ENCODE data around the gene SLC4A1AP. TPM values are rescaled to one million over a fixed set of nuclear protein-coding genes. Genes with fewer than 3 reads are reported as not detected.
"Not testable (repeated sequence)": the region's sequence is repeated elsewhere in the genome, so short reads cannot be mapped to it uniquely, and the experiment has no call there.

SLC4A1AP gene, protein sequence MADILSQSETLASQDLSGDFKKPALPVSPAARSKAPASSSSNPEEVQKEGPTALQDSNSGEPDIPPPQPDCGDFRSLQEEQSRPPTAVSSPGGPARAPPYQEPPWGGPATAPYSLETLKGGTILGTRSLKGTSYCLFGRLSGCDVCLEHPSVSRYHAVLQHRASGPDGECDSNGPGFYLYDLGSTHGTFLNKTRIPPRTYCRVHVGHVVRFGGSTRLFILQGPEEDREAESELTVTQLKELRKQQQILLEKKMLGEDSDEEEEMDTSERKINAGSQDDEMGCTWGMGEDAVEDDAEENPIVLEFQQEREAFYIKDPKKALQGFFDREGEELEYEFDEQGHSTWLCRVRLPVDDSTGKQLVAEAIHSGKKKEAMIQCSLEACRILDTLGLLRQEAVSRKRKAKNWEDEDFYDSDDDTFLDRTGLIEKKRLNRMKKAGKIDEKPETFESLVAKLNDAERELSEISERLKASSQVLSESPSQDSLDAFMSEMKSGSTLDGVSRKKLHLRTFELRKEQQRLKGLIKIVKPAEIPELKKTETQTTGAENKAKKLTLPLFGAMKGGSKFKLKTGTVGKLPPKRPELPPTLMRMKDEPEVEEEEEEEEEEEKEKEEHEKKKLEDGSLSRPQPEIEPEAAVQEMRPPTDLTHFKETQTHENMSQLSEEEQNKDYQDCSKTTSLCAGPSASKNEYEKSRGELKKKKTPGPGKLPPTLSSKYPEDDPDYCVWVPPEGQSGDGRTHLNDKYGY
- total RNA-seq = 20.7 TPM

DNA sequence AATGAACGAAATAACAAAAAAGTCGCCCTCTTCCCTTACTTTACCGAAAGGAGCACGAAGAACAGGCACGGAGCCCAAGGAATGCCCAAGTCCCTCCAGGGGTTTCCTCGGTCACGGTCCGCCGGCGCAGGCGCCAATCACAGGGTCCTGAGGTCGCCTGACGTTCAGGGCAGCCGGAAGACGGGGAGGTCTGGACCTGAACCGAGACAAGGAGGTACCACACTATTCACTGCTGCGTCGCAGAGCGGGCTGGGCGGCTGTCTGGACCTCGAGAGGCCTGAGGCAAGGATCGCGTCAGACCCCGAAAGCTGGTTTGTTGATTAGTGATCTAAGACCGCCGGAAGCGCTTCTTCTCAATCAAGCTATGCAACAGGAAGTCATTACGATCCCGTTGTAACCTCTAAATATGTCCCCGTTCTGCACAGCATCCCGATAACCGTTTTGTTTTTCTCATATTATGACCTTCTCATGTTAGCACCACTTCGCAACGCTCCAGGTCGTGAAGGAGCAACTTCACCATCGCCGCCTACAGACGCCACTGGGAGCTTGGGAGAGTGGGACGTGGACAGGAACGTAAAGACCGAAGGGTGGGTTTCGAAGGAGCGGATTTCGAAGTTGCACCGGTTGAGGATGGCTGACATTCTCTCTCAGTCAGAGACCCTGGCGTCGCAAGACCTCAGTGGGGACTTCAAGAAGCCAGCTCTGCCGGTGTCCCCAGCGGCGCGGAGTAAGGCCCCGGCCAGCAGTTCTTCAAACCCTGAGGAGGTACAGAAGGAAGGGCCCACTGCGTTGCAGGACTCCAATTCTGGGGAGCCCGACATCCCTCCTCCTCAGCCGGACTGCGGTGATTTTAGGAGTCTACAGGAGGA, at the start of gene SLC4A1AP, which contains the start of gene SUPT7L:
SLC4A1AP (plus strand) TSS at position 605 of the 869 bp plus-strand sequence; CDS start at position 631, 26 bp downstream.
SUPT7L (minus strand) TSS at position 330 of the 869 bp plus-strand sequence. CDS start 1,422 bp downstream, outside the sequence.
- peak; percentile 80 for DNase-seq (ENCODE audit: low spot score)
- intact Hi-C loops (cut with DNase I) = no loop called here
- ATAC-seq = peak; percentile 94

GRCh38 chr2:27613985-27614384, 49.7 kb upstream of the SLC4A1AP start:
- DNase-seq (ENCODE audit: low spot score) (no peak), ATAC-seq (no peak)
- intact Hi-C loops (cut with DNase I) = no loop called here

DNA sequence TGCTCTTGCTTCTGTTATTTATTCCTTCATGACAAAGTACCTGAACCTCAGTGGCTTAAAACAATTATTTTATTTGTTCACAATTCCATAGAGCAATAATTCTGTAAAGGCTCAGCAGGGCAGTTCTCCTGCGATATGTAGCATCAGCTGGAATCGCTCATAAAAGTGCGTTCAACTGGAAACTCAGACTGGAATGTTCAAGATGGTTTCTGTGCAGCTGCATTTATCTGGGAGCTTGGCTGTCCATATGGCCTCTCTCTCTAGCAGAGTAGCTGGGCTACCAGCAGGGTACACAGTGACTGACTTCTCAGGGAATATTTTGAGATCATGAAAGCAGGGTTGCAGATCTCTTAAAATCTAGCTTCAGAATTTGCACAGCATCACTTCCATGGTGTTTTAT, 48.4 kb upstream of the SLC4A1AP start:
- no peak for ATAC-seq
- intact Hi-C loops (cut with DNase I) = no loop called here
- DNase-seq (ENCODE audit: low spot score) = no peak

DNA sequence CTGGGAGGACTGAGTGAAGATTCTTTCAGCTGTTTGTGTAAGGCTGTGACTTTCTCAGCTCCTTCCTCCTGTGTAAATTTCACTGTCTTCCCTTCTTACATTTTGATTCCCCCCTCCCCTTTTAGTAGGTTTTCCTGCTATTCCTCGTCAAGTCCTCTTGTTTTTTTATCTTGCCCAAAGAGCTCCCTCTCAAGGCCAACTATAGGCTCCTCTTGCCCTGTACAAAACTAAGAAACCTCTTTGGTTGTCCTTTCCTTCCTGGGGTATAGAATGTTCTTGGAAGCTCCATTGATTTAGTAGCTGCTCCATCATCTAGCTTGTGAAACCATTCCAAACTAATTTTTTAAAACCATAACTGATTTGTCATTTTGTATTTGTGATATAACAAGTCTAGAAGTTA, 42.2 kb upstream of the SLC4A1AP start:
- ATAC-seq = no peak
- no peak for DNase-seq (ENCODE audit: low spot score)
- intact Hi-C loops (cut with DNase I) = no loop called here

DNA sequence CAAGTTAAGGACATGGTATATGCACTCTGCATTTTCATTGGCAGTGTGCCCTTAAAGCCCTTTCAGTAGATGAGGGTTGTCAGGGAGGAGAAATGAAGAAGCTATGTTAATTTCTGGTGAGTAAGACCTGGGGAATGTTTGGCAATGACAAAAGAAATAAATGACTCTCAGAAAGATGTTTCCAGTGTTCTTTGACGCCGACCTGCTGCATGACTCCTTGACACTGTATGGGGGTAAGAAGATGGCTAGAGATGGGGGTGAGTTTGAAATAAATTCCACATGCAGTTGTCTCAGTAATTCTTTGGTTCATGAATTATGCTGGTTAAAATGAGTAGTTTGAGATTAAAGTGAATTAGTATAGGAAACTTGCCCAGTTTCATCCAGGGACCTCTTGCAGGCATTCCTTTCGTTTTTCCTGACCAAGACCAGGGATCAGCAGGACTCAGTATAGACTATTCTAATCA, 40.7 kb upstream of the SLC4A1AP start:
- intact Hi-C loops (cut with DNase I) = no loop called here
- DNase-seq (ENCODE audit: low spot score) (no peak), ATAC-seq (no peak)

DNA sequence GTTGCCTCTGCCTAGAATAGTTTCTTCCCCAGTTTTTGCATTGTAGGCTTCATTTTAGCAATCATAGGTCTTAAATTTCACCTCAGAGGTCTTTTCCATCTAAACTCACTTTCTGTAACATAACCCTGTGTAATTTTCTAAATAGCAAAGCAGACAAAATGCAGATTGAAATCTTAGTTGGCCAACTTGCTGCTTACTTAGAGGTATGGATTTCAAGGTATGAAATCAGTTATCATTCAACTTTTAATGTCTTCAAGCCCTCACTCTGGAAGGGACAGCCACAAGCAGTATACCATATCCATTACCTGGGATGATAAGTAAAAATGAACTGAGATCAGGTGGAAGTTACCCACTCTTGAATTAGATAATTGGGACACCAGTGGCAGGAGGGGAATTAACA, 38.7 kb upstream of the SLC4A1AP start:
- DNase-seq (ENCODE audit: low spot score) = no peak
- intact Hi-C loops (cut with DNase I) = no loop called here
- ATAC-seq = no peak

GRCh38 chr2:27626323-27626722, 37.4 kb upstream of the SLC4A1AP start:
- intact Hi-C loops (cut with DNase I); ATAC-seq; DNase-seq (ENCODE audit: low spot score): not testable (repeated sequence)

DNA sequence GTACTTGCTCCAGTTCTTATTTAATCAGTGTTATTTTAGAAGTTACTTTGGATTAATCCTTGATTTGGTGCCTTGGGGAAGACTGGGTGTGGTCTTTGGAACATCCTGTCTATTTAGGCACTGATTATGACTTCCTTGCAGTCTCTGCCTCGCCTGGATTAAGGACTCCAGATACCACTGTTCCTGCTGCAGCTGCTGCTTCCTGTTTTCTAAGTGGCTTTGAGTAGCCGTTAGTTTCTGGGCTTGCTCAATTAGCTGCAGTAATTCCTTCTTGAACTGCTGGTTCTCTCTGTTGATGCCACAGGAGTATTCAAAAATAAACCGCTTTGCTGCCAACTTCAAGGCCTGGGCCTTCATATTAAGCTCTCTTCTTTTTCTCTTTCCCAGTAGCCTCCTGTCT, 36.8 kb upstream of the SLC4A1AP start:
- intact Hi-C loops (cut with DNase I); DNase-seq (ENCODE audit: low spot score); ATAC-seq: not testable (repeated sequence)

GRCh38 chr2:27627963-27628766, 35.5 kb upstream of the SLC4A1AP start:
- intact Hi-C loops (cut with DNase I) = no loop called here
- DNase-seq (ENCODE audit: low spot score) (no peak), ATAC-seq (peak; percentile 78)

GRCh38 chr2:27628767-27629709, 34.7 kb upstream of the SLC4A1AP start, which contains the start of the genes CCDC121 and GPN1:
Gene CCDC121 (minus strand): TSS chr2:27629012. CDS start chr2:27627799, 1,213 bp downstream.
Gene GPN1 (plus strand): TSS chr2:27629050. CDS start chr2:27629059, 9 bp downstream.
- ATAC-seq (peak; percentile 98), DNase-seq (ENCODE audit: low spot score) (peak; percentile 87)
- intact Hi-C loops (cut with DNase I) = no loop called here

DNA sequence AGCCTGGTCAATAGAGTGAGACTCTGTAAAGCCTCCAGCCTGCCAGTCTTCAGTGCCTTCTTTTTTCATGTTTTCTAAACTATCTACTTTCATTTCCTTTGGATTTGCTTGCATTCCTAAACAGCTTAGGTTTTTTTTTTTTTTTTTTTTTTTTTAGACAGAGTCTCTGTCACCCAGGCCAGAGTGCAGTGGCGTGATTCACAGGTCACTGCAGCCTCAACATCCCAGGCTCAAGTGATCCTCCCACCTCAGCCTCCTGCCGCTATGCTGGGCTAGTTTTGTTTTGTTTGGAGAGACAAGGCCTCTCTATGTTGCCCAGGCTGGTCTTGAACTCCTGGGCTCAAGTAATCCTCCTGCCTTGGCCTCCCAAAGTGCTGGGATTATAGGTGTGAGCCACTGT, 33.4 kb upstream of the SLC4A1AP start:
- intact Hi-C loops (cut with DNase I); ATAC-seq; DNase-seq (ENCODE audit: low spot score): not testable (repeated sequence)

- ATAC-seq = no peak
- no peak for DNase-seq (ENCODE audit: low spot score)
- intact Hi-C loops (cut with DNase I) = no loop called here
Measured at GRCh38 chr2:27634291-27634690, 29.4 kb upstream of the SLC4A1AP start.

DNA sequence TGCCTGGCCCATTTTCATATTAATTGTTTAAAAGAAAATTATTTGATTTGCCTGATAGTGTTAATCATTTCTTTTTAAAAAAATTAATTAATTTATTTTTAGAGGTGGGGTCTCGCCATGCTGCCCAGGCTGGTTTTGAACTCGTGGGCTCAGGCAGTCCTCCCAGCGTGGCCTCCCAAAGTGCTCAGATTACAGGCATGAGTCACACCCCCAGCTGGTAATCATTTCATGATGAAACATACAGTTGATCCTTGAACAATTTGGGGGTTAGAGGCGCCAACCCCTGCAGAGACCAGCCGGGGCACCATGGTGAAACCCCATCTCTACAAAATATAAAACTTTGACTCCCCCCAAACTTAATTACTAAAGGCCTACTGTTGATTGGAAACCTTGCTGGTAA, 26.9 kb upstream of the SLC4A1AP start:
- intact Hi-C loops (cut with DNase I) = no loop called here
- ATAC-seq = no peak
- DNase-seq (ENCODE audit: low spot score) = no peak

DNA sequence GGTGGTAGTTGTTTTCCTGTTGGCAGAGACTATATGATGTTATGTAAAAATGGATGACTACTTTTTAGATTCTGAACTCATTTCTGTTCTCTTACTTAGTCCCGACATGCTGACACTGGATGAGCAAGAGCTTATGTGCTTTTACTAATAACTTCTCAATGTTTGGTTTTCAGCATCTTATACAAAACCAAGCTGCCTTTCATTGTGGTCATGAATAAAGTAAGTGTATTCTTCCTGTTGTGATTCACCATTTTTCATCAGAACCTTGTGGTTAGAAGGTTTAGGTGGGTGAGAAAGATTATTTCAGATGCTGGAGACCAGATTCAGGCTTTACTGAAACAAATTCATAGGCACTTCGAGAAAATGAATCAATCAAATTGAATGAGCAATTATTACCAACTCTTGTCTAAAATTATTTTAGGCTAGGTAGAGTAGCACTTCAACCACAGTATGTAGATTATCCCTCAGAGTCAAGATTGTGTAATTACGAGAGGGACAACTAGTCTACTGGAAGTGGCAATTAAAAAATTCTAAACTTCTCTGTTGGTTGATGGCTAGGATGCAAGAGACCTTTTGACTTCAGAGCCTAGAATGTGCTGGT, 25.6 kb upstream of the SLC4A1AP start:
- intact Hi-C loops (cut with DNase I) = no loop called here
- ATAC-seq = no peak
- no peak for DNase-seq (ENCODE audit: low spot score)

- ATAC-seq (no peak), DNase-seq (ENCODE audit: low spot score) (no peak)
- intact Hi-C loops (cut with DNase I) = no loop called here
Measured at GRCh38 chr2:27638709-27639108, 25.0 kb upstream of the SLC4A1AP start.

GRCh38 chr2:27640722-27641245, 22.9 kb upstream of the SLC4A1AP start:
- ATAC-seq (no peak), DNase-seq (ENCODE audit: low spot score) (no peak)
- intact Hi-C loops (cut with DNase I) = no loop called here
